Mononuclear cell (primary cell): ENCODE results near the gene FIBIN. TPM values are rescaled to one million over a fixed set of nuclear protein-coding genes. Genes with fewer than 3 reads are reported as not detected.
"Not testable (repeated sequence)": the region's sequence is repeated elsewhere in the genome, so short reads cannot be mapped to it uniquely, and the experiment has no call there.

Source experiments
- H3K27me3 ChIP-seq: 2 replicates; pipeline ENCODE4 v1.6.0; 2011; ENCODE audit warnings: low read length, control low read depth; ENCODE audit not compliant: insufficient read depth
- H3K4me1 ChIP-seq: 2 replicates; pipeline ENCODE4 v1.5.1; 2011; ENCODE audit warnings: mild to moderate bottlenecking, low read length, control low read depth; ENCODE audit not compliant: insufficient read depth
- H3K4me3 ChIP-seq: 2 replicates; pipeline ENCODE4 v1.5.1; 2011; ENCODE audit warnings: mild to moderate bottlenecking, low read length, moderate library complexity
- H3K9me3 ChIP-seq: 2 replicates; pipeline ENCODE4 v1.5.1; 2011; ENCODE audit warnings: low read depth, mild to moderate bottlenecking, control low read depth, low read length
- total RNA-seq: library from RNA; depleted of rRNA; stranded (reverse); fragments of >200 nt; gene quantifications from one replicate; pipeline ENCODE4 v1.2.3, GENCODE V29; 2012

Gene FIBIN
- total RNA-seq, 1 donor = 0.10 TPM

DNA sequence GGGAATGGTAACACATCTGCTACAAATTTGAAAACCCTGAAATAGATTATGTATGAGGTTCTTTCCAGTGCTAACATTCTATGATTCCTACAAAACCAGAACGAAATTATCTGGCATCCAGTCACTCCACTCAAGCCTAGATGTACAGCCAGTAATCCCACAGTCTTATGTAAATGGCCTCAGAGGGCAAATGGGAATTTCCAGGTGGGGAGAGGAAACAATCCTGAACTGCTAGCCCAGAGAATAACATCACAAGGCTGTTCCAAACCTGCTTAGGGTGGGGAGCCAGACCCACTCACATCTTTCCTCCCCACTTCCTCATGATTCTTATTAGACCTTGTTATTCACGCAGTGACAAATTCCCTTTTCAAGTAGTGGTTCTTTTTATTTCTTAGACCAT lies 3.5 kb downstream of the FIBIN start:
- Histone ChIP-seq H3K9me3 (no peaks in the 10 kb centered on the region), H3K4me3 (no peak overlapping the region), H3K27me3 (no peaks in the 10 kb centered on the region)

DNA sequence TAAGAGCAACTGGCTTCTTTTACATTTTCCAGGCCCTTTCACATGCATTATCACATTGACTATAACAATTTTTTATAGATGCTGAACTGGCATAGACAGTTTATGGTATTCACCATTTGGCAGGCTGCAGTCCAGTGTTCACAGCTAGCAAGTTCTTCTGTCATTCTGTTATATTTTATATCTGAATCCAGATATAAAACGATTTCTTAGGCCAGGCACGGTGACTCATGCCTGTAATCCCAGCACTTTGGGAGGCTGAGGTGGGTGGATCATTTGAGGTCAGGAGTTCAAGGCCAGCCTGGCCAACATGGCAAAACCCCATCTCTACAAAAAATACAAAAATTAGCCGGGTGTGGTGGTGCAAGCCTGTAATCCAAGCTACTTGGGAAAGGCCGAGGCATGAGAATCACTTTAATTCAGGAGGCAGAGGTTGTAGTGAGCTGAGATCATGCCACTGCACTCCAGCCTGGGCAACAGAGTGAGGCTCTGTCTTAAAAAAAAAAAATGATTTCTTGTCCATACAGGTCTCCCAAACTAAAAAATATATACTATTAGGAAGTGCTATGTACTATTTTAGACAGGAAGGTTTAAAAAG lies 7.3 kb downstream of the FIBIN start:
- H3K9me3 ChIP-seq, H3K27me3 ChIP-seq, H3K4me1 ChIP-seq, H3K4me3 ChIP-seq: not testable (repeated sequence)

More for the DNA sequence above, 3.5 kb downstream of the FIBIN start:
- H3K4me1 ChIP-seq = no peaks in the 10 kb centered on the region

DNA sequence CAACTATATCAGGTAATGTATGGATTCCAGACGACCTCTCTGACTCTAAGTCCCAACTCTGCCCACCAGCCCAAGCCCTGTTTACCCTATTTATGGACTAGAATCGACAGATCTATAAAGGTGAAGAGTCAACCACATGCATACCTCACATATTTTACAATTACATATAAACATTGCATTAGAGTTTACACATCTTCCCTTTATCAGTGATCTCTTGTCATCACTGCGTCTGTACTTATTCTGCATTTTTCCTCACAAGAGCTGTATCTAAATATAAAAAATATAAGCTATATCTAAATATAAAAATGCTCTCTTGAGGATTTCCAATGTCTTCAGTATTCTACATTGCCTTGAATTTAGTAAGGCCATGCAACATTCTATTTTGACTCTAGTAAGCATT lies 8.5 kb downstream of the FIBIN start:
- no peak overlapping the region for H3K4me3 ChIP-seq
- no peaks in the 10 kb centered on the region for H3K4me1 ChIP-seq
- H3K9me3 ChIP-seq = no peaks in the 10 kb centered on the region
- no peaks in the 10 kb centered on the region for H3K27me3 ChIP-seq

- Histone ChIP-seq H3K4me1 (no peaks in the 10 kb centered on the region), H3K4me3 (no peak overlapping the region), H3K27me3 (no peaks in the 10 kb centered on the region), H3K9me3 (no peaks in the 10 kb centered on the region)
These were observed 8.9 kb downstream of the FIBIN start for GRCh38 chr11:27002838-27003237.

DNA sequence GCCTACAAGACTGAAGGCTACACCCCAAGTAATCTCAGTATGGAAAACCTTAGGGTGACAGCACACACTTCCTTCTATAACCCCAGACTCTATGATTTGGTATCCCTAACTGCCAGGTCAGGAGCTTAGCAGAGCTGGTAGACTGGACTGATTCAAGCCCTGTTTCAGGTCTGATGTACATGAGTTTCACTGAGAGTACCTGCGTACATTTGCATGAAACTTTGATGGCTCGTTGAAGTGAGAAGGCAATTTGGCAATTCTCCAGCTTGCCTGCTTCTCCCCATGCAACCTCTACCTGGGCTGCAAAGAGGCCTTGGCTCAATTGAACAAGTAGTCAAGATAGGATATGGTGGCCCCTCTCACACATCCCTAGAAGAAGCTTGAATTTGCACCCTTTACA lies 10.2 kb downstream of the FIBIN start:
- no peak overlapping the region for H3K4me3 ChIP-seq
- H3K9me3 ChIP-seq = no peaks in the 10 kb centered on the region

DNA sequence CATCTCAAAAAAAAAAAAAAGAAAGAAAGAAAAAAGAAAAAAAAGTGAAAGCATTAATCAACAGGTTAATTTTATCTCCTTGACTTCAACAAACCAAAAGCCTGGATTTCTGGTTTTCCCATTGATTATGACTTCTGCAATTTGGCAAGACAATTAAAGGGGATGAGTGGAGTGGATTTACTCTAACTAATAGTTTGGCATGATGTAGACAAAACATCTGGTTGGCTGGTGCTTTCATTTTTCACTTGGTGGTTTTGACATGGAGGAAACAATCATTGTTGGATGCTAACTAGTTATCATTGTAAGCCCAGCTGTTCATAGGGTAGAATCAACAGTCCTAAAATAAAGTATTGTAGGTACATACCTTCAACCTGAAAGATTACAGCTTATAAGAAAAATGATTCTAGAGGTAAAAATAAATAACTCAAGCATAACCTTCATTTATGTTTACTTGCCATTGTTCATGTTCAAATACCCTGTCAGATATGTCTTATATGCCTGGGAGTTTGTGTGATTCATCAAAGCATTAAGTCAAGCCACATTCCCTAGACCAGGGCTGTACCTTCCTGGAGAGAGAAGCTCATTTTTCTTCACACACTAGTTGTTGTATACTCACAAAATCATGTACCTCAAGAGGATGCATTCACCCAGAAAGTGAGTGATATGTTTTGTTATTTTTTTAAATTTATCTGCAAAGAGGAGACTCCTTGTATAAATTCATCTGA lies 15.1 kb downstream of the FIBIN start:
- Histone ChIP-seq H3K9me3 (no peaks in the 10 kb centered on the region), H3K4me1 (no peaks in the 10 kb centered on the region), H3K27me3 (no peaks in the 10 kb centered on the region), H3K4me3 (no peak overlapping the region)

More for the DNA sequence above, 10.2 kb downstream of the FIBIN start:
- Histone ChIP-seq H3K4me1 (no peaks in the 10 kb centered on the region), H3K27me3 (no peaks in the 10 kb centered on the region)

DNA sequence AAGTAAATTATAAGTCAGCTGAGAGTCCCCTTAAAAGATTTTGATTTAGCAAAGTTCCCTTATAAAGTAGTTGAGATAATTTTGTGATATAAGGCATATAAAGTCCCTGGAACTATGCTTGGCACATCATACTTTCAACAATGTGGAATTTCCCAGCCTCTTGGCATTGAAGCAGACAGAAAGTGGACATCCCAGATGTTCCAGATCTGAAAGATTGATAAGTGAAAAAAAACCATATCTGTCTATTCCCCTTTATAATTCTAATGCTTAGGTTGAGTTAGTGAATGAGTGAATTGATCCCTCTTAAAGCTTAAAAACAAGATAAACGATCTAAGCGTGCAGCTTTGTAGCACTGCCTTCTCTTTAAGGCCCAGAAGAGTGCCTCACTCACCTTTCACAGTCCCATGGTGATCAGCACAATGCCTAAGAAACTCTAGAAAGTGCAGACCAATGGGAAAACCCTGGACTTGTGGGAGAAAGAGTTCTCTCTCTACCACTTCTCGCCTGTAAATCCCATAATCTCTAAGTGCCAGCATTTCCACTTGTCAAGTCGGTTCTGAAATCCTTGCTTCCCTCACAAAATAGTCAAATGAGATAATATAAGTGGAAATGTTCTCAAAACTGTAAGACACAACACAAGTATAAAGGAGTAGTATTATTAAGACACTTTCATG lies 17.8 kb downstream of the FIBIN start:
- H3K27me3 ChIP-seq = no peaks in the 10 kb centered on the region
- H3K9me3 ChIP-seq = no peaks in the 10 kb centered on the region
- H3K4me3 ChIP-seq = no peak overlapping the region

DNA sequence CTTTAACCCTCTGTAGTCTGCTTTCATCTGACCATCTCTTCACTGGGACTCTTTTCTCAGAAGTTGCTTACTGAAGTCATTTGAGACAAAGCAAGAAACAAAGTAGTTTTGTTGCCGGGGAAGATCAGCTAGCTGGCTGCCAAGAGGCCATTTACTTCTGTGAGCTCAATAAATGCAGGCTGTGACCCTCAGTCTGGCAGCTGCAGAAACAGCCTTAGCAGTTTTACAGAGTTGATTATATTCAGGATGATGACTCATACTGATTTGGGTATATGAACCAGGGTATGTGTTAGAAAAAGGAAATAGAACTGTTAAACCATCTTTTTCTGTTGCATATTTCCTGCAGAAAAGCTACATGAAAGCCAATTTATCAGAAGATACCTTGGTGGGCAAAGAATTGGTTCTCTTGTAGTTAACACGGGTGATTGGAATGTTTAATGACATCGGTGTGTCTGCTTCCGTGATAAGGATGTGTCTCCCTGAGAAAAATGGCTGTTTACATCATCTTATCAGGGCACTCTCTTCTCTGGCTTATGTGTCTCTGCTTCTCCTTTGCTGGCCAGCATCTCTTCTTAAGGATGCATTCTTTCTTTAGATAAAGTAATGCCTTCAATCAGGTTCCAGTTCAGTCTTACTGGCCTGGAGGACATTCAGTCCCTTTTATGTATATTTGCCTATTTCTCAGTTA lies 18.5 kb downstream of the FIBIN start:
- Histone ChIP-seq H3K27me3 (no peaks in the 10 kb centered on the region), H3K9me3 (no peaks in the 10 kb centered on the region), H3K4me1 (no peaks in the 10 kb centered on the region), H3K4me3 (no peak overlapping the region)

More for the DNA sequence above, 17.8 kb downstream of the FIBIN start:
- no peaks in the 10 kb centered on the region for H3K4me1 ChIP-seq

GRCh38 chr11:27013781-27014361 lies 20.0 kb downstream of the FIBIN start:
- no peaks in the 10 kb centered on the region for H3K9me3 ChIP-seq
- H3K4me3 ChIP-seq = no peak overlapping the region
- H3K4me1 ChIP-seq = no peaks in the 10 kb centered on the region
- no peaks in the 10 kb centered on the region for H3K27me3 ChIP-seq

- Histone ChIP-seq H3K4me1 (no peaks in the 10 kb centered on the region), H3K9me3 (no peaks in the 10 kb centered on the region), H3K27me3 (no peaks in the 10 kb centered on the region), H3K4me3 (no peak overlapping the region)
These were observed 25.1 kb downstream of the FIBIN start for GRCh38 chr11:27018902-27019529.

GRCh38 chr11:27020751-27021150 lies 26.8 kb downstream of the FIBIN start:
- no peaks in the 10 kb centered on the region for H3K4me1 ChIP-seq

GRCh38 chr11:27022659-27023251 lies 28.8 kb downstream of the FIBIN start:
- Histone ChIP-seq H3K9me3 (no peaks in the 10 kb centered on the region), H3K27me3 (no peaks in the 10 kb centered on the region), H3K4me3 (no peak overlapping the region), H3K4me1 (no peaks in the 10 kb centered on the region)

More at GRCh38 chr11:27020751-27021150, 26.8 kb downstream of the FIBIN start:
- Histone ChIP-seq H3K9me3 (no peaks in the 10 kb centered on the region), H3K27me3 (no peaks in the 10 kb centered on the region), H3K4me3 (no peak overlapping the region)

DNA sequence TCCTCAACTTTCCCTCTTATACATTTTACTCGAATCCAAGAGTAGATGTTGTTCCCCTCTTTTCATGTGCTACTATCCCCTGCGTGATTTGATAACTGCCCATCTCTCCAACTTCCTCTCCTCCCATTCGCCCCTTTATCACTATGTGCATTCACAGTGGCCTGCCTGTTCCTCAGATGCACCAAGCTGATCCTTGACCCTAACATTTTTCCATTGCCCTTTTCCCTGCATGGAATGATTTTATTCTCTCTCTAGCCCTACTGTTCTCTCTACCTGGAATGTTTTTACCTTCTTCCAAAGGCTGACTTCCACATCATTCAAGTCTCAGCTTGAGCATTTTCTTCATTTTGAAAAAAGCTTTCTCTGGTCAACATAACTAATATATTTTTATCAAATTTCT lies 31.0 kb downstream of the FIBIN start:
- Histone ChIP-seq H3K4me3 (no peak overlapping the region), H3K4me1 (no peaks in the 10 kb centered on the region), H3K9me3 (no peaks in the 10 kb centered on the region), H3K27me3 (no peaks in the 10 kb centered on the region)

DNA sequence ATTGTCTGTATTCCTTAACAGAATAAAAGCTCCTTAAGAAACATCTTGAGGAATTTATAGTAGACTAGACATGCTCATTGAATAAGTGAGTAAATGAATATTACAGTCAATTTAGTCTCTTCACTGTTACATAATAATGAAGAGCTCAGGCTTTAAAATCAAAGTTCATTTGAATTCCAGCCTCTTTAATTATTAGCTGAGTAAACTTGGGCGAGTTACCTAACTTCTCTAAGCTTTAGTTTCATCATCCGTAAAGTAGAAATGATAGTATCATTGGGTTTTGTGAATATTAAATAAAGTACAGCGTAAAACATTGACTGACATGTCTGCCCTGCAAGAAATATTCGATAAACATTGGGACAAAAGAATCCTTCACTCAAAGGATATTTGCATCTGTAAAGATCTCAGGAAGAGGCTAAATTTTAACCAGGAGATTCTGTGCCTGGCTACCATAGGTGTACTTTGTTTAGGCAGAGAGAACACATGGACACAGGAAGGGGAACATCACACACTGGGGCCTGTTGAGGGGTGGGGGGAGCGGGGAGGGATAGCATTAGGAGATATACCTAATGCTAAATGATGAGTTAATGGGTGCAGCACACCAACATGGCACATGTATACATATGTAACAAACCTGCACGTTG lies 31.5 kb downstream of the FIBIN start:
- Histone ChIP-seq H3K9me3 (no peaks in the 10 kb centered on the region), H3K4me1 (no peaks in the 10 kb centered on the region), H3K27me3 (no peaks in the 10 kb centered on the region), H3K4me3 (no peak overlapping the region)
